Mesendoderm (in vitro differentiated cells): ENCODE data around the gene FAM217A.

Experiments
- DNase-seq: peaks from one replicate; pipeline ENCODE4 v3.0.0; 2013
- H2AK5ac ChIP-seq: 2 replicates; pipeline ENCODE4 v1.6.1; 2013; ENCODE audit warnings: low read length, inconsistent platforms
- H2BK120ac ChIP-seq: 2 replicates; pipeline ENCODE4 v1.6.1; 2013; ENCODE audit warnings: low read depth, mild to moderate bottlenecking, low read length, moderate library complexity, mixed read lengths
- H2BK15ac ChIP-seq: replicated peaks from 2 replicates; pipeline ENCODE4 v1.6.1; 2013; ENCODE audit warnings: low read depth, mild to moderate bottlenecking, moderate library complexity
- H2BK5ac ChIP-seq: 2 replicates; pipeline ENCODE4 v1.6.1; 2013; ENCODE audit warnings: low read length, inconsistent platforms
- H3K18ac ChIP-seq: 2 replicates; pipeline ENCODE4 v1.6.1; 2013; ENCODE audit warnings: mild to moderate bottlenecking, low read length, mixed read lengths
- H3K23ac ChIP-seq: one replicate; pipeline ENCODE4 v1.6.1; 2013; ENCODE audit warnings: low read length
- H3K27ac ChIP-seq: 2 replicates; pipeline ENCODE4 v1.5.1; 2013; ENCODE audit warnings: low read depth, mild to moderate bottlenecking, inconsistent platforms, low read length, moderate library complexity
- H3K27me3 ChIP-seq: 2 replicates; pipeline ENCODE4 v1.6.1; 2013; ENCODE audit warnings: low read length, control low read depth, mild to moderate bottlenecking, inconsistent platforms; ENCODE audit not compliant: insufficient read depth, poor library complexity
- H3K36me3 ChIP-seq: 2 replicates; pipeline ENCODE4 v1.6.1; 2013; ENCODE audit warnings: low read length, inconsistent platforms; ENCODE audit not compliant: control insufficient read depth, insufficient read depth
- H3K4ac ChIP-seq: one replicate; pipeline ENCODE4 v1.6.1; 2013; ENCODE audit warnings: low read depth, mild to moderate bottlenecking, low read length, moderate library complexity
- H3K4me1 ChIP-seq: 2 replicates; pipeline ENCODE4 v1.6.1; 2013; ENCODE audit warnings: low read depth, low read length, inconsistent platforms; ENCODE audit not compliant: control insufficient read depth
- H3K4me2 ChIP-seq: 2 replicates; pipeline ENCODE4 v1.6.1; 2013; ENCODE audit warnings: low read length
- H3K4me3 ChIP-seq: 2 replicates; pipeline ENCODE4 v1.5.1; 2013; ENCODE audit warnings: mild to moderate bottlenecking, low read length
- H3K56ac ChIP-seq: one replicate; pipeline ENCODE4 v1.6.1; 2013; ENCODE audit warnings: low read length
- H3K79me1 ChIP-seq: 2 replicates; pipeline ENCODE4 v1.6.1; 2013; ENCODE audit warnings: low read length, inconsistent platforms
- H3K79me2 ChIP-seq: 2 replicates; pipeline ENCODE4 v1.6.1; 2013; ENCODE audit warnings: mild to moderate bottlenecking, low read length; ENCODE audit not compliant: control insufficient read depth, insufficient read depth
- H3K9ac ChIP-seq: 2 replicates; pipeline ENCODE4 v1.6.1; 2013; ENCODE audit warnings: low read length, inconsistent platforms
- H4K5ac ChIP-seq: one replicate; pipeline ENCODE4 v1.6.1; 2013; ENCODE audit warnings: low read length
- H4K8ac ChIP-seq: one replicate; pipeline ENCODE4 v1.6.1; 2013; ENCODE audit warnings: low read depth, mild to moderate bottlenecking, control low read depth, low read length, moderate library complexity
- WGBS: extraction: QIAGEN DNeasy Blood & Tissue Kit; methylation state at CpG from one replicate; pipeline ENCODE4 v1.1.7; 2013; ENCODE audit warnings: low lambda C conversion rate, missing lambda C conversion rate; ENCODE audit not compliant: insufficient coverage; ENCODE audit errors: extremely low coverage; 5-methylcytosine and 5-hydroxymethylcytosine counted together

Gene FAM217A

DNA sequence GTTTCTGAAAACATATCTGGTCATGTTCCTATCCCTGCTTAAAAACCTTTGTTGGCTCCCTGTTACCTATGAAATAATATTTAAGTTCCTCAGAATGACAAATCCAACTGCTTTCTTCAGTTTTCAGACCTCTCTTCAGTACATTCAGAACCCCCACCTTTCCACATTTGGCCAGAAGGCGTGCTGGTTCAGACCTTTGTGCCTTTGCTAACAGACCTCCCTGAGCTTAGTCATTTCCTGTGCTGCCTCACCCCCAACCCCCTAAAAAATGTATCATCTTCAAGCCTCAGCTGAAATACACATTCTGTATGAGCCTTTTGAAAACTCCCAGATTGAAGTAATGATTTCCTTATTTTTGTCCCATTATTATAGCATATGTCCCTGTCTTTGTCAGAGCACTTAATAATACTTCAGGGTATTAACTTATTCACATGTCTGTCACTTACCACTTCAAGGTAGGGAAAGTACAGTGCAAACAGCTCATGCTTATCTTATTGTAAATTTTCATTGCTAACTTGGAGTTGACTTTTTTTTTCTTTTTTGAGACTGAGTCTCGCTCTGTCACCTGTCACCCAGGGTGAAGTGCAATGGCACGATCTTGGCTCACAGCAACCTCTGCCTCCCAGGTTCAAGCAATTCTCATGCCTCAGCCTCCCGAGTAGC is 19.7 kb downstream of the FAM217A start:
- peaks cover 7% of the 10 kb centered on the region for H3K36me3 ChIP-seq

GRCh38 chr6:4057036-4057435 is 21.9 kb downstream of the FAM217A start:
- Histone ChIP-seq H4K5ac (no peak overlapping the region), H3K18ac (no peak overlapping the region), H3K27me3 (no peaks in the 10 kb centered on the region), H2BK120ac (no peak overlapping the region), H2AK5ac (no peak overlapping the region), H3K36me3 (peaks cover 7% of the 10 kb centered on the region), H3K4ac (no peak overlapping the region), H3K9ac (no peak overlapping the region), H3K79me1 (no peaks in the 10 kb centered on the region), H2BK15ac (no peak overlapping the region), H2BK5ac (no peak overlapping the region), H3K4me1 (no peaks in the 10 kb centered on the region), H3K27ac (no peak overlapping the region), H3K23ac (no peak overlapping the region), H4K8ac (no peak overlapping the region), H3K79me2 (no peaks in the 10 kb centered on the region), H3K56ac (no peak overlapping the region), H3K4me2 (no peak overlapping the region), H3K4me3 (no peak overlapping the region)
- no peak for DNase-seq
- WGBS, result no CpG with 5 or more reads among the region's 2 CpGs

More for the DNA sequence above, 19.7 kb downstream of the FAM217A start:
- Histone ChIP-seq H2BK120ac (no peak overlapping the region), H2AK5ac (no peak overlapping the region), H3K23ac (no peak overlapping the region), H2BK5ac (no peak overlapping the region), H3K79me2 (no peaks in the 10 kb centered on the region), H3K27me3 (no peaks in the 10 kb centered on the region), H4K8ac (no peak overlapping the region), H3K27ac (no peak overlapping the region), H3K18ac (no peak overlapping the region), H3K79me1 (no peaks in the 10 kb centered on the region), H4K5ac (no peak overlapping the region), H3K4ac (no peak overlapping the region), H3K4me1 (no peaks in the 10 kb centered on the region), H3K4me2 (no peak overlapping the region), H3K4me3 (no peak overlapping the region), H3K56ac (no peak overlapping the region), H2BK15ac (no peak overlapping the region), H3K9ac (no peak overlapping the region)
- WGBS, result no CpG with 5 or more reads among the region's 4 CpGs
- DNase-seq, result peak; percentile 84

- peak; percentile 29 for DNase-seq
- Histone ChIP-seq H3K79me2 (no peaks in the 10 kb centered on the region), H2BK15ac (no peak overlapping the region)
These were observed 23.4 kb downstream of the FAM217A start for GRCh38 chr6:4055420-4056041.

DNA sequence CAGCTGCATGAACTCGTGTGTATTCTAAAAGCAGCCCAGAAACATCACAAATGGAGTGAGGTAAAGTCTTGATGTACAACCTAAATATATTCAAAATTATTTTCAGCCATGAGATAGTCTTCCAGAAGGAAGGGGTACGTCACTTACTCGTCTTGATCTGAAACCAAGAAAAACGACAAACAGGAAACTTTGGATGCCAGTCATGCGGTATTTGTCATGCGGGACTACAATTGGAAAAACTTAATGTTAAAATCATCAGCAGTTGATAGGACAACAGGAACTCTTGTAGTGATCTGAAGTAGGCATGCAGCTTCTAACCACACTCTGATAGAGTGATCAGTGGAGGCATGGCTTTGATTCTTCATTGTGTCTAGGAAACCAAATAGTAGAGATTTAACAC is 29.7 kb downstream of the FAM217A start:
- no peak overlapping the region for H4K8ac ChIP-seq
- DNase-seq, result no peak
- no peak overlapping the region for H3K4me2 ChIP-seq
- no peak overlapping the region for H4K5ac ChIP-seq
- H3K27me3 ChIP-seq, result no peaks in the 10 kb centered on the region
- H3K4ac ChIP-seq, result no peak overlapping the region
- H3K4me3 ChIP-seq, result no peak overlapping the region
- H3K9ac ChIP-seq, result no peak overlapping the region
- H2BK15ac ChIP-seq, result no peak overlapping the region
- no peak overlapping the region for H3K56ac ChIP-seq
- no peaks in the 10 kb centered on the region for H3K4me1 ChIP-seq
- no peak overlapping the region for H3K27ac ChIP-seq
- no peaks in the 10 kb centered on the region for H3K79me1 ChIP-seq
- no peak overlapping the region for H2BK120ac ChIP-seq
- no peak overlapping the region for H2AK5ac ChIP-seq
- no peaks in the 10 kb centered on the region for H3K79me2 ChIP-seq
- peaks cover 9% of the 10 kb centered on the region for H3K36me3 ChIP-seq
- no peak overlapping the region for H2BK5ac ChIP-seq
- no peak overlapping the region for H3K18ac ChIP-seq
- H3K23ac ChIP-seq, result no peak overlapping the region
- WGBS, result no CpG with 5 or more reads among the region's 6 CpGs

More at GRCh38 chr6:4055420-4056041, 23.4 kb downstream of the FAM217A start:
- no peak overlapping the region for H3K4me2 ChIP-seq
- H3K27me3 ChIP-seq, result no peaks in the 10 kb centered on the region
- no peak overlapping the region for H3K4ac ChIP-seq
- no CpG with 5 or more reads among the region's 2 CpGs for WGBS
- no peak overlapping the region for H4K8ac ChIP-seq
- H3K18ac ChIP-seq, result no peak overlapping the region
- no peaks in the 10 kb centered on the region for H3K4me1 ChIP-seq
- no peak overlapping the region for H3K23ac ChIP-seq
- H2AK5ac ChIP-seq, result no peak overlapping the region
- no peak overlapping the region for H2BK120ac ChIP-seq
- H3K9ac ChIP-seq, result no peak overlapping the region
- no peak overlapping the region for H3K56ac ChIP-seq
- no peak overlapping the region for H2BK5ac ChIP-seq
- no peak overlapping the region for H3K4me3 ChIP-seq
- peaks cover 4% of the 10 kb centered on the region for H3K36me3 ChIP-seq
- no peak overlapping the region for H4K5ac ChIP-seq
- no peaks in the 10 kb centered on the region for H3K79me1 ChIP-seq
- no peak overlapping the region for H3K27ac ChIP-seq

GRCh38 chr6:4041480-4041879 is 37.5 kb downstream of the FAM217A start:
- Histone ChIP-seq H4K5ac (no peak overlapping the region), H2BK120ac (no peak overlapping the region), H2BK15ac (no peak overlapping the region), H3K79me1 (peaks cover 5% of the 10 kb centered on the region), H3K36me3 (peaks cover 7% of the 10 kb centered on the region), H2AK5ac (no peak overlapping the region), H3K4me2 (no peak overlapping the region), H3K4ac (no peak overlapping the region), H3K27me3 (no peaks in the 10 kb centered on the region), H3K56ac (no peak overlapping the region), H3K27ac (no peak overlapping the region), H3K23ac (no peak overlapping the region), H3K79me2 (peaks cover 9% of the 10 kb centered on the region), H2BK5ac (no peak overlapping the region), H3K9ac (no peak overlapping the region), H3K4me3 (no peak overlapping the region), H3K4me1 (no peaks in the 10 kb centered on the region), H3K18ac (no peak overlapping the region), H4K8ac (no peak overlapping the region)
- DNase-seq, result no peak

GRCh38 chr6:4039348-4039747 is 39.6 kb downstream of the FAM217A start:
- Histone ChIP-seq H2BK120ac (no peak overlapping the region), H3K36me3 (peaks cover 5% of the 10 kb centered on the region), H3K4ac (no peak overlapping the region), H3K4me1 (no peaks in the 10 kb centered on the region), H4K5ac (no peak overlapping the region), H3K56ac (no peak overlapping the region), H3K23ac (no peak overlapping the region), H2AK5ac (no peak overlapping the region), H3K79me2 (peaks cover 18% of the 10 kb centered on the region), H2BK15ac (no peak overlapping the region), H3K4me2 (no peak overlapping the region), H3K18ac (no peak overlapping the region), H2BK5ac (no peak overlapping the region), H3K79me1 (peaks cover 7% of the 10 kb centered on the region), H3K9ac (no peak overlapping the region), H3K4me3 (no peak overlapping the region), H4K8ac (no peak overlapping the region), H3K27me3 (no peaks in the 10 kb centered on the region), H3K27ac (no peak overlapping the region)
- DNase-seq, result no peak
- WGBS, result no CpG with 5 or more reads among the region's 1 CpG
